ENCODE measurements around the gene CDKAL1.

DNA sequence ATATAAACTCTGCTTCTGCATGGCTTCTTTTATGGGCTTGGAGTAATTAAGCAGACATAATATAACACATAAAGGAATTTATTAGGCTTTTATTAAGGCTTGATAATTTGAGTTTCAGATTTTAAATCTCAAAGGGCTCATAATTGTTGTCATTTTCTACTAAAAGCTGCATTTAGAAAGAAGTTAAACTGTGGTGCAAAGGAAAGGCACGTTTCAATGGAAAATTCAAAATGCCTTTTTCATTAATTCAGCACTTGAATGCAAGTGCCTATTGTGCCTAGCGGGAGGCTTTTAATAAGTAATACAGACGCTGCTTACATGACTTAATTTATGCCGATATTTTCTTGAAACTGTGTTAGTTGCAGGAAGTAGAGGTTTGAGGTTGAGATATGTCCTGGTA lies 627.5 kb downstream of the CDKAL1 start:
- TF ChIP-seq GABPB1 (CRISPR knock-in tag; IDR thresholded peaks at IDR 0.05): no peak
- no peak for TF ChIP-seq ESRRA (CRISPR knock-in tag; IDR thresholded peaks at IDR 0.05; ENCODE audit: borderline replicate concordance)
- no peak for TF ChIP-seq FOXJ3 (CRISPR knock-in tag; IDR thresholded peaks at IDR 0.05; ENCODE audit: borderline replicate concordance)
